Left hindlimb (tissue), 1 donor: Measurements from ENCODE around the gene CDYL.
"Not testable (repeated sequence)": the region's sequence is repeated elsewhere in the genome, so short reads cannot be mapped to it uniquely, and the experiment has no call there.

Experiments used
- DNase-seq: peaks from one replicate; pipeline ENCODE4 v3.0.0-alpha.2; 2018

The CDYL gene

GRCh38 chr6:4805553-4806336 lies 29.5 kb downstream of the CDYL start:
- DNase-seq: peak; percentile 55

- no peak for DNase-seq
Measured at GRCh38 chr6:4806337-4806725, 30.1 kb downstream of the CDYL start.

GRCh38 chr6:4806791-4807190 lies 30.6 kb downstream of the CDYL start:
- no peak for DNase-seq

GRCh38 chr6:4808396-4808795 lies 32.2 kb downstream of the CDYL start:
- no peak for DNase-seq

- DNase-seq: no peak
Measured at GRCh38 chr6:4809999-4810918, 34.1 kb downstream of the CDYL start.

GRCh38 chr6:4812068-4812467 lies 35.9 kb downstream of the CDYL start:
- DNase-seq: no peak

- DNase-seq: no peak
Measured at GRCh38 chr6:4813055-4813454, 36.9 kb downstream of the CDYL start.

GRCh38 chr6:4814212-4814611 lies 38.0 kb downstream of the CDYL start:
- DNase-seq: no peak

- DNase-seq: no peak
Measured at GRCh38 chr6:4814987-4815386, 38.8 kb downstream of the CDYL start.

GRCh38 chr6:4815584-4815983 lies 39.4 kb downstream of the CDYL start:
- DNase-seq: no peak

- no peak for DNase-seq
Measured at GRCh38 chr6:4816904-4817303, 40.7 kb downstream of the CDYL start.

GRCh38 chr6:4817551-4817950 lies 41.3 kb downstream of the CDYL start:
- DNase-seq: no peak

GRCh38 chr6:4818272-4818938 lies 42.2 kb downstream of the CDYL start:
- no peak for DNase-seq

GRCh38 chr6:4819706-4820283 lies 43.6 kb downstream of the CDYL start:
- no peak for DNase-seq

GRCh38 chr6:4820704-4821276 lies 44.6 kb downstream of the CDYL start:
- DNase-seq: no peak

GRCh38 chr6:4822476-4822875 lies 46.3 kb downstream of the CDYL start:
- no peak for DNase-seq

GRCh38 chr6:4828187-4828698 lies 52.0 kb downstream of the CDYL start:
- no peak for DNase-seq

- DNase-seq: no peak
Measured at GRCh38 chr6:4829089-4829488, 52.9 kb downstream of the CDYL start.

GRCh38 chr6:4835540-4835939 lies 59.3 kb downstream of the CDYL start:
- DNase-seq: not testable (repeated sequence)

GRCh38 chr6:4840169-4840568 lies 64.0 kb downstream of the CDYL start:
- no peak for DNase-seq

GRCh38 chr6:4844108-4844507 lies 67.9 kb downstream of the CDYL start:
- DNase-seq: no peak

- DNase-seq: no peak
Measured at GRCh38 chr6:4846387-4846786, 70.2 kb downstream of the CDYL start.
